Stimulated activated CD8-positive, alpha-beta memory T cell treated with anti-CD3 and anti-CD28 coated beads, Interleukin-4, amount 100 ng/mL, for 1 hour (primary cell): ENCODE data around the gene PRDM15.

Experiments
- DNase-seq, 2 donors: peaks; one replicate each; pipeline ENCODE4 v3.0.0-alpha.2; 2020; ENCODE audit warnings: low read depth in 2 of 2, low spot score in 1 of 2

Gene PRDM15

DNA sequence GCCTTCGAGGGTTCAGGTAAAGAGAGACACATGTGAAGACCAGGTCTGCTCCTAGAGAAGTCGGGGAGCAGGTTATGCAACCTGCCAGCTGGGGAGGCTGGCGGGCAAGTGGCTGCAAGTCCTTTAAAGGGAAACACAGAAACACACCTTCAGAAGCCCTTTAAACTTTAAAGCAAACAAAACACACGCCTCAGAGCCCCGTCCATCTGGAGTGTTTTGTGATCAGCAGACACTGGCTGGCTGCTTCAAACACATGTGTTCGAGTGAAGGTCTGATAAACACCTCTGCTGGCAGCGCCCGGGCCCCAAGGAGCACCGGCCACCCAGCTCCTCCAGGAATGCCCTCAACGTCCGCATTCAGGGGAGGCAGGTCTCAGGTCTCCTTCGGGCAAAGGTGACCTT lies 127.5 kb downstream of the PRDM15 start:
- no peak for DNase-seq

- no peak for DNase-seq
Observed at GRCh38 chr21:41750532-41751151, 128.5 kb downstream of the PRDM15 start.

DNA sequence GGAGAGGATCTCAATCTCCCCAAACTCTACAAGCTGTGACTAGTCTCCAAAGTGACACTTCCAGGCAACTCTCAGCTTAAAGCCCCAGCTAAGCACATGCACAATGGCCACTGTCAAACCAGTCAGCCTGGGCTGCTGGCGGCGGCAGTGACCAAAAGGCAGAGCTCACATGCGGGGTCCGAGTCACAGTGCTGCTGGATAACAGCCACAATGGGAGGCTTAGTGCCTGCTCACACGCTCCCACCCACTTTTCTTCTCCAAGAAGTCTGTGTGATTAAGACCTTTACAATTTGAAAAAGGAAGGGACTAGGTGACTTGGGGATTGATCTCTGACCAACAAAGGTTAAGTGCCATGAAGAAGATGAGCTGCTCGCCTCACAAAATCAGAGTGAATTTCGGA lies 129.1 kb downstream of the PRDM15 start:
- no peak for DNase-seq

GRCh38 chr21:41749286-41749685 lies 129.9 kb downstream of the PRDM15 start:
- DNase-seq = no peak
